Inflammatory macrophage treated with lipopolysaccharide for 1 hour (primary cell): ENCODE measurements around the gene VRK3.

Source experiments
- DNase-seq, 2 donors: peaks; one replicate each; pipeline ENCODE4 v3.0.0-alpha.2; 2020 to 2022

VRK3 gene

GRCh38 chr19:49929611-49930482 lies 95.3 kb downstream of the VRK3 start:
- peak; percentile 91 to 98 for DNase-seq

GRCh38 chr19:49929121-49929610 lies 96.0 kb downstream of the VRK3 start, which contains the start of the genes ATF5 and NUP62:
Gene ATF5 (plus strand): TSS chr19:49929205. CDS start chr19:49930851, 1,646 bp downstream.
Gene NUP62 (minus strand): TSS chr19:49929504. CDS start chr19:49909807, 19,697 bp downstream.
- DNase-seq, result peak; percentile 80 to 94

- DNase-seq, result no peak
Measured at GRCh38 chr19:49927526-49928264, 97.5 kb downstream of the VRK3 start.

GRCh38 chr19:49926515-49926914 lies 98.7 kb downstream of the VRK3 start:
- DNase-seq, result no peak
